ENCODE results near the gene ZGLP1.

Gene ZGLP1

DNA sequence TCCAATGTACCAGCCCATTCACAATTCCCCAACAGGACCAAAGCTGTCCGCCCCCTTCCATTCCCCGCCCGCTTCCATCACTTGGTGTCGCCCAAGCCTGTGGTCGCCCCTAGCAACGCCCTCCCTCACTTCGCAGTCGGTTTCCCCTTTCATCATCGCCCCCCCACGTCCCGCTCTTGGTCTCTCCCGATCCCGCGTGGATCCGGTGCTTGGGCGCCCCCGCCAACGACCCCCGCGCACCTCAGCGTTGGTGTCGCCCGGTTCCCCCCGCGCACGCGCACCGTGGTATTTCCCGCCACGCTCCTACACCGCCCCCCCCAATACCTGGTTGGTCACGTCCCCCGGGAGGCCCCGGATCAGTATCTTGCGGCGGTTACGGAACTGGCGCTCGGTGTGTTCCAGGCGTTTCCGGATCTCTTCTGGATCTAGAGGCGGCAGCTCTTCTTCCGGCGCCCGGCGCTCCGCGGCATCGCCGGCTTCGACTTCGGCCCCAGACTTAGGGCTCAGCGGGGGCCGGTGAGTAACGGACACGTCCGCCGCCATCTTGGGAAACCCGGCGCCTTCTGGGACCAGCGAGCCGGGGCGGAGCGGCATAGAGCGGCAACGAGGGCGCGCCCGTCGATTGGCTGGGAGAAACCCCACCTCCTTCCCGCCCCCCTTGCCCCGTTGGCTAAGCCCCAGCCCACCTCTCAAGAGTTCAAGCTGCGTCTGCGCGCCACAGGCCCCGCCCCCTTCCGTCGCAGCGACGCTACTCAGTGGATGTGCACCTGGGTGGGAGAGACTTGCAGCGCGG lies 23.5 kb upstream of the ZGLP1 start, which contains the start of gene RAVER1:
Gene RAVER1, minus strand, starts transcription at position 565 of the 793 bp plus-strand sequence. Its CDS starts 22 bp downstream, at position 543.
- DNase-seq (ENCODE audit: low spot score in 2 of 2) (peak; percentile 89 to 97), ATAC-seq (peak; percentile 95)
- Mint-ChIP-seq H3K4me1 (peaks cover 36% of the 10 kb centered on the region), H3K27ac (peak within 1 kb of the TSS; percentile 97), H3K36me3 (peaks cover 90% of the 10 kb centered on the region), H3K4me3 (peak within 1 kb of the TSS; percentile 93), H3K9me3 (no peaks in the 10 kb centered on the region)

GRCh38 chr19:10332158-10332964 lies 22.7 kb upstream of the ZGLP1 start:
- no peaks in the 10 kb centered on the region for H3K9me3 Mint-ChIP-seq
- DNase-seq (ENCODE audit: low spot score in 2 of 2) (no peak), ATAC-seq (peak; percentile 1)
- H3K4me3 Mint-ChIP-seq: peak overlapping the region; percentile 93
- peaks cover 97% of the 10 kb centered on the region for H3K36me3 Mint-ChIP-seq
- H3K4me1 Mint-ChIP-seq: peaks cover 35% of the 10 kb centered on the region
- H3K27ac Mint-ChIP-seq: peak overlapping the region; percentile 97

- no peak for ATAC-seq
- peaks cover 99% of the 10 kb centered on the region for H3K36me3 Mint-ChIP-seq
- H3K9me3 Mint-ChIP-seq: no peaks in the 10 kb centered on the region
- H3K4me1 Mint-ChIP-seq: peaks cover 30% of the 10 kb centered on the region
- no peak for DNase-seq (ENCODE audit: low spot score in 2 of 2)
- no peak overlapping the region for H3K27ac Mint-ChIP-seq
- no peak overlapping the region for H3K4me3 Mint-ChIP-seq
These were observed 19.9 kb upstream of the ZGLP1 start for GRCh38 chr19:10329555-10329954.

GRCh38 chr19:10328558-10329429 lies 19.2 kb upstream of the ZGLP1 start:
- Mint-ChIP-seq H3K9me3 (no peaks in the 10 kb centered on the region), H3K4me3 (no peak overlapping the region), H3K4me1 (peaks cover 22% of the 10 kb centered on the region), H3K27ac (no peak overlapping the region), H3K36me3 (peaks cover 100% of the 10 kb centered on the region)
- ATAC-seq (no peak), DNase-seq (ENCODE audit: low spot score in 2 of 2) (no peak)

GRCh38 chr19:10327793-10328192 lies 18.2 kb upstream of the ZGLP1 start:
- Mint-ChIP-seq H3K36me3 (peaks cover 100% of the 10 kb centered on the region), H3K4me3 (no peak overlapping the region), H3K4me1 (peaks cover 16% of the 10 kb centered on the region), H3K9me3 (no peaks in the 10 kb centered on the region), H3K27ac (no peak overlapping the region)
- ATAC-seq (no peak), DNase-seq (ENCODE audit: low spot score in 2 of 2) (no peak)

DNA sequence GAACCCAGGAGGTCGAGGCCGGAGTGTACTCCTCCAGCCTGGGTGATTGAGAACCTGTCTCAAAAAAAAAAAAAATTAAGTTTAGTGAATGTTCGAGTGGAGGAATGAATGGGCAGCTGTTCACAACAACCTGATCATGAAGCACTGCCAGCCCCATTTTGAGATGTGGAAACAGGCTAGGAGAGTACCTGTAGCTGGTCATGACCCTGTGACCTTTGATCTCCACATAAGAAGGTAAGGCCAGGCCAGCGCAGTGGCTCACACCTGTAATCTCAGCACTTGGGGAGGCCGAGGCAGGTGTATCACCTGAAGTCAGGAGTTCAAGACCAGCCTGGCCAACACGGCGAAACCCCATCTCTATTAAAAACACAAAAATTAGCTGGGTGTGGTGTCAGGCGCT lies 16.1 kb upstream of the ZGLP1 start:
- no peak overlapping the region for H3K4me3 Mint-ChIP-seq
- H3K9me3 Mint-ChIP-seq: no peaks in the 10 kb centered on the region
- DNase-seq (ENCODE audit: low spot score in 2 of 2) (no peak), ATAC-seq (no peak)
- H3K36me3 Mint-ChIP-seq: peaks cover 96% of the 10 kb centered on the region
- H3K27ac Mint-ChIP-seq: no peak overlapping the region
- peaks cover 8% of the 10 kb centered on the region for H3K4me1 Mint-ChIP-seq

GRCh38 chr19:10321874-10322835 lies 12.5 kb upstream of the ZGLP1 start:
- peaks cover 92% of the 10 kb centered on the region for H3K36me3 Mint-ChIP-seq
- H3K4me3 Mint-ChIP-seq: no peak overlapping the region
- no peaks in the 10 kb centered on the region for H3K4me1 Mint-ChIP-seq
- peak overlapping the region; percentile 2 for H3K27ac Mint-ChIP-seq
- DNase-seq (ENCODE audit: low spot score in 2 of 2) (no peak), ATAC-seq (no peak)
- H3K9me3 Mint-ChIP-seq: no peaks in the 10 kb centered on the region

GRCh38 chr19:10321417-10321797 lies 11.8 kb upstream of the ZGLP1 start:
- Mint-ChIP-seq H3K36me3 (peaks cover 92% of the 10 kb centered on the region), H3K4me3 (no peak overlapping the region), H3K27ac (peak overlapping the region; percentile 2), H3K9me3 (no peaks in the 10 kb centered on the region), H3K4me1 (peaks cover 2% of the 10 kb centered on the region)
- ATAC-seq (no peak), DNase-seq (ENCODE audit: low spot score in 2 of 2) (no peak)

GRCh38 chr19:10320602-10321416 lies 11.2 kb upstream of the ZGLP1 start:
- Mint-ChIP-seq H3K9me3 (no peaks in the 10 kb centered on the region), H3K36me3 (peaks cover 92% of the 10 kb centered on the region), H3K4me3 (no peak overlapping the region), H3K27ac (no peak overlapping the region), H3K4me1 (peaks cover 8% of the 10 kb centered on the region)
- no peak for ATAC-seq
- no peak for DNase-seq (ENCODE audit: low spot score in 2 of 2)

DNA sequence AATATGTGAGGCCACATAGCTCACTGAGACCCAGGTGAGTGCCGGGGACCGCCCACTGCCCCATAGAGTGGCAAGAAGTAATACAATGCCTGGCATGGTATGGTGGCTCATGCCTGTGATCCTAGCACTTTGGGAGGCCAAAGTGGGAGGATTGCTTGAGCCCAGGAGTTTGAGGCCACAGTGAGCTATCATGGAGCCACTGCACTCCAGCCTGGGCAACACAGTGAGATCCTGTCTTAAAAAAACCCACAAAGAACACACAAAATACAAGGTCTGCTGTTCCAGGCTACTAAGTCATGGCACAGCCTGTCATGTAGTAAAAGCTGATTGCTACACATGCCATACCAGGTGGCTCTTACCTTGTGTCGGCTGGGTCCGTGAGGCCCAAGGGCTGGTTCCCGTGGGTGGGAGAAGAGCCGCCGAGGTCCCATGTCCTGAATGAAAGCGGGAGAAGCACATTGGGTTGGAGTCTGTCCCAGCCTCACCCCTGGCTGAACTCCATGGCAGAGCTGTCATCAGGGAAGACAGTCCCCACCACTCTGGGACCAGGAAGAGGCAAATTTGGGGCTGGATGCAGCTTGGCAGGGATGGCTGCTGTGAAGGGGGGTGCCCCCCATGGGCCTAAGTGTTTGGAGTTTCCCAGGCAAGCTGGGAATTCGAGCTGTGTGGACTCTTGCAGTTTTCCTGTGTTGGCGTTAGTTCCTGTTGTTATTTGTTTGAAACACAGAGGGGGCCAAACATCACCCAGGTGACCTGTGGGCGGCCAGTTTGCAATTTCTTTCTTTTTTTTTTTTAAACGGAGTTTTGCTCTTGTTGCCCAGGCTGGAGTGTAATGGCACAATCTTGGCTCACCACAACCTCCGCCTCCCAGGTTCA lies 9.4 kb upstream of the ZGLP1 start:
- DNase-seq (ENCODE audit: low spot score in 2 of 2): no peak
- Mint-ChIP-seq H3K27ac (no peak overlapping the region), H3K36me3 (peaks cover 86% of the 10 kb centered on the region)

GRCh38 chr19:10317857-10318462 lies 8.3 kb upstream of the ZGLP1 start:
- Mint-ChIP-seq H3K27ac (no peak overlapping the region), H3K9me3 (no peaks in the 10 kb centered on the region), H3K4me1 (peaks cover 22% of the 10 kb centered on the region), H3K36me3 (peaks cover 81% of the 10 kb centered on the region), H3K4me3 (no peak overlapping the region)
- ATAC-seq (no peak), DNase-seq (ENCODE audit: low spot score in 2 of 2) (no peak)

More for the DNA sequence above, 9.4 kb upstream of the ZGLP1 start:
- no peak overlapping the region for H3K4me3 Mint-ChIP-seq
- no peak for ATAC-seq
- H3K9me3 Mint-ChIP-seq: no peaks in the 10 kb centered on the region
- H3K4me1 Mint-ChIP-seq: peaks cover 22% of the 10 kb centered on the region

DNA sequence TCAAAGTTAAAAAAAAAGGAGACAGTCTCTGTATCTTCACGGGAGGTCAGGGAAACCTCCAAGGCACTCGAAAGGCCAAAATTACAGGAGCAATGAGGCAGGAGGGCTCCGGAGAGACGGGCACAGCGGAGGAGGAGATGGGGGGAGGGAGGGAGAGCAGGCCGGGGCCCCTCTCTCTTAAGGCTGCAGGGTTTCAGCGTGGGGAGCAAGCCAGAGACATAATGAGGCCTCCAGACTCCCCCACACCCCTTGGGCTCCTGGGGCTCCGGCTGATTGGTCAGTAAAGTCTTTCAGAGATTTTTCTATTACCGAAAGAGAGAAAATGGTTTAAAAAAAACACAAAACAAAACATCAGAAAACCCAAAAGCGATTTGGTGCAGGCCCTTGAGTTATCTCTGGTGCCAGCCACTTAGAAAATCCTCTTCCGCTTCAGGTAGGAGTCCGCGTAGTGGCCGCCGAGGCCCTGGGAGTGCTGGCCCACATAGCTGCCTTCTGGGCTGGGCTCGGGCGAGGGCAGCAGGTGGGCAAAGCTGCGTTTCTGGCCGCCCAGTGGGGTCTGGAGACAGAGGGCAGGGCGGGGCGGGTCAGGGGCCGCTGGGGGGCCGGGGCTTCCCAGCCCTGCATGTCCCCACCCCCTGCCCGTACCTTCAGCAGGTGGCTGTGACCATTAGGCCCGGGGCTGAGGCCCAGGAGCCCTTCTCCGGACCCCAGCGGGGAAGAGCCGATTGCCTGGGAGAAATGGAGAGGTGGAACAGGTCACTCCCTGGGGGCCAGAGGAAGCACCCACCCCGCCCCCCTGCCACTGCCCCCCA lies 7.6 kb upstream of the ZGLP1 start:
- ATAC-seq: no peak
- Mint-ChIP-seq H3K4me3 (no peak overlapping the region), H3K4me1 (peaks cover 22% of the 10 kb centered on the region), H3K27ac (no peak overlapping the region), H3K36me3 (peaks cover 75% of the 10 kb centered on the region), H3K9me3 (no peaks in the 10 kb centered on the region)
- DNase-seq (ENCODE audit: low spot score in 2 of 2): no peak
